GM23248 (cell line): Measurements from ENCODE around the gene ZNF491.

Experiments
- EZH2 ChIP-seq: fragments of 200-600 bp; sonication (generic); IDR thresholded peaks from 2 replicates; pipeline ENCODE4 v1.6.1; 2018; ENCODE audit warnings: antibody characterized with exemption, mild to moderate bottlenecking; ENCODE audit not compliant: insufficient read depth, poor library complexity, severe bottlenecking
- EZH2phosphoT487 ChIP-seq: fragments of 200-600 bp; sonication (generic); IDR thresholded peaks from 2 replicates; pipeline ENCODE4 v1.6.1; 2018; ENCODE audit warnings: antibody characterized with exemption, moderate library complexity, mild to moderate bottlenecking, low read depth; ENCODE audit not compliant: insufficient read depth

DNA sequence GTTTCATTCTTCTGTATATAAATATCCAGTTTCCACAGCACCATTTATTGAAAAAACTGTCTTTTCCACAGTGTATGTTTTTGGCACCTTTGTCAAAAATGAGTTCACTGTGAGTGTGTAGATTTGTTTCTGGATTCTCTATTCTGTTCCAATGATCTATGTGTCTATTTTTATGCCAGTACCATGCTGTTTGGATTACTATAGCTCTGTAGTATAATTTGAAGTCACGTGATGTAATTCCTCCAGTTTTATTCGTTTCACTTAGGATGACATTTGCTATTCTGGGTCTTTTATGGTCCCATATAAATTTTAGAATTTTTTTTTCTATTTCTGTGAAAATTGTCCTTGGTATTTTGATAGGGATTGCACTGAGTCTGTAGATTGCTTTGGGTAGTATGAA lies 48.6 kb upstream of the ZNF491 start:
- no peak for TF ChIP-seq EZH2
- no peak for TF ChIP-seq EZH2phosphoT487
